ENCODE measurements around the gene ARHGEF3.

Gene ARHGEF3

DNA sequence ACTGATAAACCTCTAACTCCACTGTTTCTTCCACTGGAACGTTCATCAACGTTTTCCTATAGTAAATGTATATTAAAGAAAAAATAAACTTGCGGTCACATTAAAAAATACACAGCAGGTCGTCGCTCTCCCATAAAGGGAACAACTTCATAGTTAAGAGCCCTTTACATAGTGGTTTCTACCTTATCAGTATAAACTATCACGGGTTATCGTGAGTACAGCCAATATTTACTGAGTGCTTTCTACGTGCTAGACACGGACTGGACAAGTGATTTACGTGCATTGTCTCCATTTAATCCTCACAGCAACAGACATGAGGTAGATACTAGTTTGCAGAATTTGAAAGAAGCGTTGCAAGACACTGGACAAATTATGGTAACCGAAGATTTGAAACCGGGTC, 117.7 kb downstream of the ARHGEF3 start:
- H2AFZ ChIP-seq (ENCODE audit: low read depth, low read length), result no peak overlapping the region
- H3K36me3 ChIP-seq (replicated peaks; ENCODE audit: low read depth, low read length), result peaks cover 46% of the 10 kb centered on the region
- no peaks in the 10 kb centered on the region for H3K27me3 ChIP-seq (ENCODE audit: low read depth, low read length)
- H3K79me2 ChIP-seq (ENCODE audit: low read length), result peaks cover 38% of the 10 kb centered on the region
- H3K4me1 ChIP-seq (ENCODE audit: low read length), result peaks cover 28% of the 10 kb centered on the region
- TF ChIP-seq, protein P1, sequence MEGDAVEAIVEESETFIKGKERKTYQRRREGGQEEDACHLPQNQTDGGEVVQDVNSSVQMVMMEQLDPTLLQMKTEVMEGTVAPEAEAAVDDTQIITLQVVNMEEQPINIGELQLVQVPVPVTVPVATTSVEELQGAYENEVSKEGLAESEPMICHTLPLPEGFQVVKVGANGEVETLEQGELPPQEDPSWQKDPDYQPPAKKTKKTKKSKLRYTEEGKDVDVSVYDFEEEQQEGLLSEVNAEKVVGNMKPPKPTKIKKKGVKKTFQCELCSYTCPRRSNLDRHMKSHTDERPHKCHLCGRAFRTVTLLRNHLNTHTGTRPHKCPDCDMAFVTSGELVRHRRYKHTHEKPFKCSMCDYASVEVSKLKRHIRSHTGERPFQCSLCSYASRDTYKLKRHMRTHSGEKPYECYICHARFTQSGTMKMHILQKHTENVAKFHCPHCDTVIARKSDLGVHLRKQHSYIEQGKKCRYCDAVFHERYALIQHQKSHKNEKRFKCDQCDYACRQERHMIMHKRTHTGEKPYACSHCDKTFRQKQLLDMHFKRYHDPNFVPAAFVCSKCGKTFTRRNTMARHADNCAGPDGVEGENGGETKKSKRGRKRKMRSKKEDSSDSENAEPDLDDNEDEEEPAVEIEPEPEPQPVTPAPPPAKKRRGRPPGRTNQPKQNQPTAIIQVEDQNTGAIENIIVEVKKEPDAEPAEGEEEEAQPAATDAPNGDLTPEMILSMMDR (IDR thresholded peaks at IDR 0.05; ENCODE audit: low read depth, low read length), result no peak
- no peak for TF ChIP-seq EZH2phosphoT487 (IDR thresholded peaks at IDR 0.05; ENCODE audit: low read depth)
- H3K4me3 ChIP-seq (ENCODE audit: low read length), result no peak overlapping the region
- H3K27ac ChIP-seq (ENCODE audit: low read length), result no peak overlapping the region
- H3K9me3 ChIP-seq (ENCODE audit: insufficient read depth, low read length), result peaks cover 4% of the 10 kb centered on the region; the same call in 1 of the 2 replicates
- H4K20me1 ChIP-seq (ENCODE audit: insufficient read depth, low read length), result no peaks in the 10 kb centered on the region
- H3K4me2 ChIP-seq (ENCODE audit: low read length), result no peak overlapping the region
- no peak overlapping the region for H3K9ac ChIP-seq (ENCODE audit: low read length)

DNA sequence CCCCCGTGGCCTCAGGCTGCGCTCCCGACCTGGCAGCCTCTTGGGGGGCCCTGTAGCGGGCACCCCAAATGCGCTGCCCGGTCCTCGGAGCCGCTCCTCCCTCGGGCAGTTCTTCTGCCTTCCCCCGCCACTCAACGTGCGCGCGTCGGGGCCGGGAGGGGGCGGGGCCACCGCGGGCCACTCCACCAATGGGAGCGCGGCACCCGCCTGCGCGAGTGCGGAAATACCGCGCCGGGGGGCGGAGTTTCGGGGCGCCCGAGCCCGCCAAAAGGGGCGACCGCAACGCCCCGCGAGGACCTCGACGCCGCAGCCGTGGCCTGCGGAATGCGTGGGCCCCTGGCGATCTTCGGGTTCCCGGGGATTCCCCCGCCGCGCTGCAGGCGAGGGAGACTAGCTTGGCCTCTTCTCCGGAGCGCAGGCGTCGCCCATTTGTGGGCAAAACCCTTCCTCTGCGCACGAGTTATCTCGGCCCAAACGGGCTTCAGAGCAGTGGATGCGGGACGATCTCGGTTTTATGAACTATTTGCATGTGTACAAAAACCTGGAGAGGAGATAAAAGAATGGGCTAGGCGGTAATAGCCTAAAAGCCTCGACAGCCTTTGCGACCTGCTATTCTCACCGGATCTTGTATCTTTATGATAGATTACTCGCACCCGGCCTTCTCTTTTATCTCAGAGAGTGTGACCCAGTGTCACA, 118.5 kb downstream of the ARHGEF3 start, which contains the start of gene TASOR:
Gene TASOR, minus strand, starts transcription at position 144 of the 696 bp plus-strand sequence. CDS start 259 bp downstream, outside the sequence.
- Histone ChIP-seq H3K27me3 (ENCODE audit: low read depth, low read length) (no peaks in the 10 kb centered on the region), H3K27ac (ENCODE audit: low read length) (peak within 1 kb of the TSS; percentile 80), H3K36me3 (replicated peaks; ENCODE audit: low read depth, low read length) (peaks cover 50% of the 10 kb centered on the region), H2AFZ (ENCODE audit: low read depth, low read length) (peak within 1 kb of the TSS; percentile 94), H3K9ac (ENCODE audit: low read length) (peak within 1 kb of the TSS; percentile 91), H3K79me2 (ENCODE audit: low read length) (peaks cover 44% of the 10 kb centered on the region), H4K20me1 (ENCODE audit: insufficient read depth, low read length) (no peaks in the 10 kb centered on the region), H3K4me2 (ENCODE audit: low read length) (peak within 1 kb of the TSS; percentile 69), H3K4me3 (ENCODE audit: low read length) (peak within 1 kb of the TSS; percentile 82), H3K9me3 (ENCODE audit: insufficient read depth, low read length) (peaks cover 4% of the 10 kb centered on the region; the same call in 1 of the 2 replicates), H3K4me1 (ENCODE audit: low read length) (peaks cover 25% of the 10 kb centered on the region)
- TF ChIP-seq EZH2phosphoT487 (IDR thresholded peaks at IDR 0.05; ENCODE audit: low read depth), result no peak
- TF ChIP-seq, protein P1 (IDR thresholded peaks at IDR 0.05; ENCODE audit: low read depth, low read length), result no peak

DNA sequence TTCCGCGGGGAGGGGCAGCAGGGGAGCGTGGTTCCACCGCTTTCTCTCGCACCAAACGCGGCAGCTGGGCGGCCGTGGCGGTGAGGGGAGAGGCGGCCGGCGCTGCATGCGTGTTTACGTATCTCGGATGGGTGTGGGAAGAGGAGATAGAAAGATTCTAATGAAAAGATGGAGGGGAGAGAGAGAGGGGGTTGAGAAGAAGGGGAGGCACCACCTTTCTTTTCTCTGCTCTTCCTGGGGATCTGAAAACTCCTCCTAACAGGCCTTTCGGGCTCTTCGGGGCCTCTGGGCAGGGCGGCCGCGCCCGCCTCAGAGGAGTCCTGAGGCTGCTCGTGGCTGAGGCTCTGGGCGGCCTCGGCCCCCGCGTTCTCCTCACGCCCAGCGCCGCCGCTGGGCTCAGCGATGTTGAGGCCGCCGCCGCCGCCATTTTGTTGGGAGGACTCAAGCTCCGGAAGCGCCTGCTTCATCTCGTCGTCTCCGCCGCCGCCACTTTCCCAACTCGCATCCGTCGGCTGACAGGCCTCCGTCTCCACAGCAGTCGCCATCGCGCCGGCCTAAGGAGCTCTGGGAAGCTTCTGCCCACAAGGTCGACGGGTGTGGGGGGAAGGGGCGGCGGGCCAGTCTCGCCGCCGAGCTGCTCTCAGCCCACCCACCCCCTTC, 119.2 kb downstream of the ARHGEF3 start:
- peaks cover 50% of the 10 kb centered on the region for H3K36me3 ChIP-seq (replicated peaks; ENCODE audit: low read depth, low read length)
- peak overlapping the region; percentile 82 for H3K4me3 ChIP-seq (ENCODE audit: low read length)
- peaks cover 4% of the 10 kb centered on the region; the same call in 1 of the 2 replicates for H3K9me3 ChIP-seq (ENCODE audit: insufficient read depth, low read length)
- H3K27ac ChIP-seq (ENCODE audit: low read length), result peak overlapping the region; percentile 80
- H3K4me2 ChIP-seq (ENCODE audit: low read length), result peak overlapping the region; percentile 69
- H3K4me1 ChIP-seq (ENCODE audit: low read length), result peaks cover 24% of the 10 kb centered on the region
- H3K79me2 ChIP-seq (ENCODE audit: low read length), result peaks cover 47% of the 10 kb centered on the region
- H2AFZ ChIP-seq (ENCODE audit: low read depth, low read length), result peak overlapping the region; percentile 76
- H3K27me3 ChIP-seq (ENCODE audit: low read depth, low read length), result no peaks in the 10 kb centered on the region
- 0 out of 2 replicates have a peak, but pooled peaks cover 3% of the 10 kb centered on the region for H4K20me1 ChIP-seq (ENCODE audit: insufficient read depth, low read length)
- no peak for TF ChIP-seq EZH2phosphoT487 (IDR thresholded peaks at IDR 0.05; ENCODE audit: low read depth)
- TF ChIP-seq, protein P1 (IDR thresholded peaks at IDR 0.05; ENCODE audit: low read depth, low read length), result no peak
- peak overlapping the region; percentile 91 for H3K9ac ChIP-seq (ENCODE audit: low read length)

DNA sequence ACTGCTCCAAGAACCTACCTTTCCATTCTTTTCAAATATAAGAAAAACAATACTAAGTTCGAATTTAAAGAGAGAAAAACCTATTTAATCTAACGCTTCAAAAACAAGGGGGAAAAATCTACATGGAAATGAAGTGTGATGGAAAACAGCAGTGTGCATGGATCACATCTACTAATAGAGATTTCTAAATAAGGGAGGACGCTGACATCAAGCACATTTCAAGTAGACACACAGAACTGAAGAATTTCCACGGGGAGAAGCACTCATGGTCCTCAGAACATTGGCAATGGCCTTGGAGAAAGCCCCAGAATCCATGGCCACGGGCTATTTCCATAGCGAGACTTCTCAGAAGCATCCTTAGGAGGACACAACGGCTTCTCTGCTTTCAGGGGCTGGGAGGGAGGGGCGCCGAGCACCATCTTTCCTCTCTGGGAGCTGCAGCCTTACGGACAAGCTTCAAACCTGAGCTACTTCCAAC, 119.7 kb downstream of the ARHGEF3 start:
- no peak for TF ChIP-seq EZH2phosphoT487 (IDR thresholded peaks at IDR 0.05; ENCODE audit: low read depth)
- TF ChIP-seq, protein P1 (IDR thresholded peaks at IDR 0.05; ENCODE audit: low read depth, low read length), result no peak
- Histone ChIP-seq H3K4me3 (ENCODE audit: low read length) (peak overlapping the region; percentile 82), H3K27ac (ENCODE audit: low read length) (peak overlapping the region; percentile 80), H3K27me3 (ENCODE audit: low read depth, low read length) (no peaks in the 10 kb centered on the region), H4K20me1 (ENCODE audit: insufficient read depth, low read length) (peaks cover 9% of the 10 kb centered on the region; the same call in 1 of the 2 replicates), H3K4me2 (ENCODE audit: low read length) (peak overlapping the region; percentile 69), H3K4me1 (ENCODE audit: low read length) (peaks cover 30% of the 10 kb centered on the region), H3K36me3 (replicated peaks; ENCODE audit: low read depth, low read length) (peaks cover 50% of the 10 kb centered on the region), H3K9me3 (ENCODE audit: insufficient read depth, low read length) (peaks cover 4% of the 10 kb centered on the region; the same call in 1 of the 2 replicates), H3K79me2 (ENCODE audit: low read length) (peaks cover 51% of the 10 kb centered on the region), H3K9ac (ENCODE audit: low read length) (peak overlapping the region; percentile 91), H2AFZ (ENCODE audit: low read depth, low read length) (peak overlapping the region; percentile 76)

All from OCI-LY3 (cell line).